ENCODE data around the gene ABRAXAS1. TPM values are rescaled to one million over a fixed set of nuclear protein-coding genes. Genes with fewer than 3 reads are reported as not detected.

The ABRAXAS1 gene
- total RNA-seq, 5 donors from 2014 or later (not counting 1 experiment from before 2014, with no cell fraction given): 18.8 to 41.7 (median 28.6) TPM

Other genes starting within 250 kb of the ABRAXAS1 start
- 1 to 10 TPM; 4.7 to 9.7 (median 6.2) TPM for gene COQ2, start 200.3 kb downstream of the ABRAXAS1 start, total RNA-seq
- 1 to 10 TPM; 4.5 to 7.2 (median 6.1) TPM for gene HPSE, start 150.3 kb downstream of the ABRAXAS1 start, total RNA-seq
- gene HELQ, start 29.3 kb downstream of the ABRAXAS1 start, total RNA-seq: 10 to 100 TPM; 30.6 to 36.3 (median 34.9) TPM
- gene MRPS18C, start 29.0 kb downstream of the ABRAXAS1 start, total RNA-seq: 10 to 100 TPM; 11.1 to 36.2 (median 32.9) TPM
- 1 to 10 TPM; 2.7 to 8.3 (median 6.1) TPM for gene GPAT3, start 51.0 kb upstream of the ABRAXAS1 start, total RNA-seq

Measured in T-cell (primary cell).